ENCODE results near the gene ETV7.
A peak's percentile ranks its signal among the peaks of the same experiment; 100 is the strongest.
"Not testable (repeated sequence)": the region's sequence is repeated elsewhere in the genome, so short reads cannot be mapped to it uniquely, and the experiment has no call there.

Gene ETV7
- long read RNA-seq, donor 1, result 0 reads
- long read RNA-seq, donor 2, result 0 reads
- long read RNA-seq, donor 3, result 0 reads
- long read RNA-seq, donor 4, result 0 reads
- long read RNA-seq, donor 5, result 0 reads
- long read RNA-seq, donor 6, result 0 reads
- long read RNA-seq, donor 7, result 0 reads
- long read RNA-seq, donor 8, result 0 reads

DNA sequence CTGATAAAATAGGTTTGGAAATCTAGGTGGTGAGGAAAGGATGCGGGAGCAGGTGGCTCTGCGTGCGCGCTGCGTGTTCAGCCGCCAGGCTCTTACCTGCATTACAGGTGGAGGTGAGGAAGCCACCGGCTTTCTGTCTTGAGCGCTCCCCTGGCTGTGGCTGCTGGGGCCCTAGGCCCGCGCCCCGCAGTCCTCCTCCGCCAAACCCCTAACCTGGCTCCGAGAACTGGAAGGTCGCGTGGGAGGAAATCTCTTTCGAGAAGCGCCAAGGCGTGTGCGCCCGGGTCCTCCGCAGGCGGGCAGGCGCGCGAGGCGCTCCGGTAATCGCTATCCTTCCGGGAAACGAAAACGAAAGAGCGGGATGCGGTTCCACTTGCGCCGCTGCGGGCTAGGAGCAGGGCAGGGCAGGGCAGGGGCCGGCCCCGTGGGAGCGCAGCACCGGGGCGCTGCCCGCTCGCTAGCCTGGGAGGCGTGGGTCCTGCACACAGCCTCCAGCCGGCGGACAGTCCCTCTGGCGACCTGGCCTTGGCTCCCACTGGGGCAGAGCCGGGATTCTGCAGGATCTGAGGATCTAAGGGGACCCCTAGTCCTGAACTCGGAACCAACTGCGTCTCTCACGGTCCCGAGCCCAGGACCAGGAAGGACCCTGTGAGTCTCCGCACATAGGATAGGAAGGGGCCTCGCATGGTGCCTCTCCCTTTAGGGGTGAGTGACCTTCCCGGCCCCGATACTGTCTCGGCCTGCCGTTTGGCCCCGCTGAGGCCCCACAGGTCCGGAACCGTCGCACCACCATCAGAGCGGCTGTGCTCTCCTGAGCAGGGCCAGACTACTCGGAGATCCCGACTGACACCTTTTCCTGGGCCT lies at the start of gene ETV7:
Gene ETV7 (minus strand): TSS at position 230 of the 864 bp plus-strand sequence. CDS start 128 bp downstream, at position 102.
- peak; percentile 61 for DNase-seq

DNA sequence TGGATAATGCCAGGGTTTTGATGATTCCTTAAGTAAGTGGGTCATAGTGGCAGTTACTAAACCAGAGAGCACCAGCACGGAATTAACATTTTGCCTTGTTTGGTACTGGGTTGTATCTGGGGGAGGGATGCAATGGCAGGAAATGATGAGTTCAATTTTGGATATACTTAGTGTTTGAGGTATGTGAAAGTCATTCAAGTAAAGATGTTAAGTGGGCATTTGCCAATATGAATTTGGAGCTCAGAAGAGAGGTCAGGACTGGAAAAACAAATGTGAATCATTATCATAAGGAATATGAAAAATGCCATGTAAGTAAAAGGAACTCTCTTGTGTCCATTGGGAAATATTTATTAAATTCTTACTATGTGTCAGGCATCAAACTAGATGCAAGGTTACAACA lies 49.0 kb upstream of the ETV7 start:
- DNase-seq, result no peak

DNA sequence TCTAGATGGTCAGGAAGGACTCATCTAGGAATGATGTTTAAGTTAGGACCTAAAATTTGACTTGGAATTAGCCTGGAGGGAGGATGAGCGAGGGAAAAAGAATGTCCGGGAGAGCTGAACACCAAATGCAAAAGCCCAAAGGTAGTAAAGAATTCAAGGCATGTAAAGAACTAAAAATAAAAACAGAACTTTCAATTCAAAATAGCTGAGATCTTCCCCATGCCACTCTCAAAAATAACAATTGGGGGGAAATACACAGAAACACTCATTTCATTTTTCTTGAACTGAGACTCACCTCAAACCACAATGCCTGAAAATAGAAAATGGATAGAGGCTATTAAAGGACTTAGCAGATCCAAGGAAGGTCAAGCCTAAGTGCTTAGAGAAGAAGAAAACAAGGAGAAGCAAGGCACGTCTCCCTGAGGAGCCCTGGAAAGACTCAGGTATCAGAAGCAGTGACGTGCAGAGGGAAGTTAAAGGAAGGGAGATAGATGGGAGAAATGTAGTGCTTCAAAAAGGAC lies 44.7 kb upstream of the ETV7 start:
- no peak for DNase-seq

DNA sequence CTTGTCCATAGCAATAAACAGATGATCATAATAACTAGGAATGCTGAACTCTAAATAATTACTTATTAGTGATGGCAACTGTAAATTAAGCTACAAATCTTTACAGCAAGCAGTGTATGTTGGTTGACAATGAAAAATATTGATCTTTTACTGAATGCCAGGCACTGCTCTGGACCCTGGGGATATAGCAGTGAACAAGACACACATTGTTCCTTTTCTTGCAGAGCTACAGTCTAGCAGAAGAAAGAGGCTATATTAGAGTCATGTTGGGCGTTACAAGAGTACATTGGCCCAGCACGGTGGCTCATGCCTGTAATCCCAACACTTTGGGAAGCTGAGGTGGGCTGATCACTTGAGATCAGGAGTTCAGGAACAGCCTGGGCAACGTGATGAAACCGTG lies 43.7 kb upstream of the ETV7 start:
- no peak for DNase-seq

DNA sequence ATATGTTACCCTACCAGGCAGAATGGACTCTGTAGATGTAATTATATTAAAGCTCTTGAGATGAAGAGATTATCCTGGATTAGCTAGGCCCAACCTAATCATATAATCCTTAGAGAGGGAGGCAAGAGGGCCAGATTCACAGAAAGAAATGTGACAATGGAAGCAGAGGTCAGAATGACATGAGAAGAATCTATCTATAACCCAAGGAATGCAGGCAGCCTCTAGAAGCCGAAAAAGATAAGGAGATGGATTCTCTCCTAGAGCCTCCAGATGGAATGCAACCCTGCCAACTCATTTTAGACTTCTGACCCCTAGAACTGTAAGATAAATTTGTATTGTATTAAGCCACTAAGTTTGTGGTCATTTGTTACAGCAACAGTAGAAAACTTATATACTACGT lies 42.9 kb upstream of the ETV7 start:
- no peak for DNase-seq

DNA sequence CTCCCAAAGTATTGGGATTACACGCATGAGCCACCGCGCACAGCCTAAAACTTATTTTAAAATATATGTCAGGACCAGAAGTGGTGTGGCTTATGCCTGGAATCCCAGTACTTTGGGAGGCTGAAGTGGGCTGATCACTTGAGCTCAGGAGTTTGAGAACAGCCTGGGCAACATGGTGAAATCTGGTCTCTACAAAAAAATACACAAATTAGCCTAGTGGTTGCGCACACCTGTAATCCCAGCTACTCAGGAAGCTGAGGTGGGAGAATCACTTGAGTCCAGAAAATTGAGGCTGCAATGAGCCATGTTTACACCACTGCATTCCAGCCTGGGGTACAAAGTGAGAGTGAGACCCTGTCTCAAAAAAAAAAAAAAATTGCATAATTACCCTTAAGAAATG lies 41.4 kb upstream of the ETV7 start:
- no peak for DNase-seq

DNA sequence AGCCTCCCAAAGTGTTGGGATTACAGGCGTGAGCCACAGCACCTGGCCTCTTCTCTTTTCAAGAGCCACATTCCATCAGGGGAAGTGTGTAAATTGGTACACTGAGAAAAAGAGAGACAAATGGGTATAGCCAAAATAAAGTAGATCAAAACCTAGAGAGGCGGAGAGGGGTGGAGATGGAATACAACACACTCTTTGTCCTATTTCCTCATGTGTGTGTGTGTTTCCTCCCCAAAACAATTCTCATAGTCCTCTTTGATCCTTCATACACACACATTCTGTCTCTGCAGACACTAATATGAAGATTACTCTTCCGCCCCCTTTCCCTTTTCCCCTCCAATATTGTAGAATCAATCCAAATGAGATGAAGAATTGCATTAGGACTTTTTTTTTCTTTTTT lies 39.2 kb upstream of the ETV7 start:
- no peak for DNase-seq

DNA sequence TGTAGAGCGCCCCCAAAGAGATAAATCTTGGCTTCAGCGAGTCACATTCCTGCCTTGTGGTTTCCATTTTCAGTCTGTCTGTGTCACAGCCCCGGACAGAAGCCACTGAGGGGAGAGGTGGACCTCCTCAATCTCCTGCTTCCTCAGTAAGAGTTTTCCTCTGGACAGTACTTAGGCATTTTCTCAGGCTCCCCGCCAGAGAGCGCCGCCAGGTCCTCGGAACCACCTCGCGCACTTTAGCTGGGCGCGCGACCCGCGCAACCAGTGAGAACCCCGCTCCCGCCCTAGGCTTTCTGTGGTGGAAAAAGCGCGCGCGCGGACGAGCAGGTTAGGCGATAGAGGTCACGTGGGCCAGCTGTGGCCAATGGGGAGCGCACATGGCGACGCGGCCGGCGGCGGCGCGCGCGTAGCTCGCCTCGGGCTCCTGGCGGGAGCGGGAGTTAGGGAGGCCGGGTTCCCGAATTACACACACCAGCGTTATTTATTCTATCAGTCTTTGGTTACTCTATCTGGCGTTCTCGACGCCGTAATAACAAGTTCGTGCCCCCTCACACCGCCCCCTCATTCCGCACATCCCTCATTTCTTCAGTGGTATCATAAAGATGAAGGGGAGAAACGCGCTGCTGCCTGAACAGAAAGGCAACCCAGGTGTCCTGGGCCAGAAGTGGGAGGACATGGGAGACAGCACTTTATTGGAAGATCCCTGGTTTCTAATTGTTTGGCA lies 35.8 kb upstream of the ETV7 start:
- peak; percentile 91 for DNase-seq

DNA sequence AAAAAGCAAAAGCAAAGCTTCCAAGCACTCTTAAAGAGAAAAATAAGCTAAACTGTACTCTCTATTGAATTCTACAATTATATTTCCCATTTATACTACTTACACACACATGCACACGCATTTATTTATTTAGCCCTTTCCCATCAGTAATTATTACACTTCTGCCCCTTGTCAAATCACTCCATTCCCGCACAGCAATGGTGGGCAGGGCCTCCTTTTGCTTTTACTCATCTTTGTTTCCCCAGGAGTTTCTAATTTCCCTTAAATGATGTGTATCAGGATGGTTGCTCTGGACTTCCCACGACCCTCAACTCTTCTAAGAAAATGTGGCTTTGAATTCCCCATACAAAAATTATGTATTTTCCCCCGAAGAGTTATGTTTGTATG lies 35.2 kb upstream of the ETV7 start:
- no peak for DNase-seq

DNA sequence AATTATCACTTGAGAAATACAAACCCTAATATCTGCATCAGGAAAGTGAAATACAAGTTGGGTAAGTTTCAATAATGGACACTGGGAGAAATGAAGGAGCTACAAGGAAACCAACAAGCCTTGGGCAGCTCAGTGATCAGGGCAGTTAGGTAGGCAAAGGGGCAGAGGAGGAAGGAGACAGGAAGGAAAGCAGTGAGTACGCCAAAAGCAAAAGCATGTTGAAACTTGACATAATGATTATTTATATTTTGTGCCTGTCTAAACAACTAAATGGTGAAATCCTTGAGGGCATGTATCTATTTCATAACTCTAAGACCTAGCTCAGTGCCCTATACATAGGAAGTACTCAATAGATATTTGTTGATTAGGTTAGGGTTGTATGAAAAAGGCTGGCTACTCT lies 31.8 kb upstream of the ETV7 start:
- no peak for DNase-seq

DNA sequence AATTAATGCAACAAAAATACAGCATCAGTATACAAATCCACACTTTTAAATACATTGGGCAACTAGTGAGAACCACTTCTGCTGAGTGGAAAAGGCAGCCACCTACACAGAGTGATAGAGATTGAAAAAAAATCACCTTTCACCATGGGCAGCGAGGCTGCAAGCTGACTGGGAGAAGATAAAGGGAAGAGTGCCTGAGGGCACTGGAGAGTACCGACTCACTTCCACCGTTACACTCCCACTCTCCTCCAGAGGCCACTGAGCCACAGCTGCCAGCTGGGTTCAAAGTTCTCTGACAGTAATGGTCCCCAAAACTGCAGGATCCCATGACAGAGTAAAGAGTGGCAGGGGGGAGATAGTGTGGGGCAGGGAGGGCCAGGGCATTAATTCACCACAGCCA lies 31.1 kb upstream of the ETV7 start:
- no peak for DNase-seq

DNA sequence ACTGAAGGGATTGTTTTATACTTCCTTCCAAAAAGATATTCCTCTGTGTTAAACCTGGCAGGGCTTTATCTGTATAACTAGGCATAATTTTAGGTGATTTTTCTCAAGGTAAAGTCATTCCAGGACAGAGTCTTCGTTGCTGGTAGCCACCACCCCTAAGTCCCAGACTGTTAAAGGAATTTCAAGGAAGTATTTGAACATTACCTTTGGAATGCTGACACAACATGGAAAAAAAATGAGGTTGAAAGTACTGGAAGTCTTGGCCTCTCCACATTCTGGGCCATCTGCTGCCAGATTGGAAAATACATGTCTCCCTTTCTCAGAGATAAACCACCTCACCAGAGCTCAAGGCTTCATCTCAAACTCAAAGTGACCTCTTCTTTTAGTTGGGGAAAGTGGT lies 27.0 kb upstream of the ETV7 start:
- DNase-seq, result no peak

DNA sequence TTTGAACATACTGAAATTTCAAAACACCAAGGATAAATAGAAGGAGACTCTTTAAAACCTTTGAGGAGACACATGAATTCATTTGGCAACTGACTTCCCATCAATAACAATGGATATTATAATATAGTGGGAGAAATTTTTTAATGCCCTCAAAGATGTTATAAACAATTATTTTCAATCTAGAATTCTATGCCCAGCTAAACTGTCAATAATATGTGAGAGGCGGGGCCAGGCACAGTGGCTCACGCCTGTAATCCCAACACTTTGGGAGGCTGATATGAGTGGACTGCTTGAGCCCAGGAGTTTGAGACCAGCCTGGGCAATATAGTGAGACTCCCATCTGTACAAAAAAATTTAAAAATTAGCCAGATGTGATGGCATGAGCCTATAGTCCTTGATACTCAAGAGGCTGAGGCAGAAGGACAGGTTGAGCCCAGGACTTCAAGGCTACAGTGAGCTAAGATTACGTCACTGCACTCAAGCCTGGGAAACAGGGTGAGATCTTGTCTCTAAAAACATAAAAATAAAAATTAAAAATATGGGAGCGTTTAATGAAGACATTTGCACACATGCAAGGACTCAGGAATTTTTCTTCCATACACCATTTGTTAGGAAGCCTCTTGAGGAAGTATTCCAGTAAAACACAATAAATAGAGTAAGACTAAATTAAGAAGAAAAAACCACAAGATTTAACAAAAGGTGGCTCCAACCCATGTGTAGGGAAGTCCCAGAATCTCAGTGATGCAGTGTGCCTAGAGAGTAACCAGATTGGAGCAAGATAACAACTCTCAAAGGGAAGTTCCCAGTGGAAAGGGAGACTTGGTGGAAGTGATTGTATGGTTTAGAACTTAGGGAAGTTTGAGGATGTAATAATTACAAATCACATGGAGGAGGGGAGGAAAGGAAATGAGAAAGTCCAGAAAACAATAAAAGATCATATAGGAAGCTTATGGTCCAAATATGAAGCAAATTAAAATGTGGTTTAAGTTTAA lies 26.3 kb upstream of the ETV7 start:
- no peak for DNase-seq

DNA sequence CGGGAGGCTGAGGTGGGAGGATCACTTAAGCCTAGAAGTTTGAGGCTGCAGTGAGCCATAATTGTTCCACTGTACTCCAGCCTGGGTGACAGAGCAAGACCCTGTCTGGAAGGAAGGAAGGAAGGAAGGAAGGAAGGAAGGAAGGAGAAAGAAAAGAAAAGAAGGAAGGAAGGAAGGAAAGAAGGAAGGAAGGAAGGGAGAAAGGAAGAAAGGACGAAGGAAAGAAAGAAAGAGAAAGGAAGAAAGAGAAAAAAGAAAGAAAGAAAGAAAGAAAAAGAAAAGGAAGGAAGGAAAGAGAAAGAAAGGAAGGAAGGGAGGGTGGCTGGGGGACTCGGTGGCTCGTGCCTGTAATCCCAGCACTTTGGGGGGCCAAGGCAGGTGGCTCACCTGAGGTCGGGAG lies 22.2 kb upstream of the ETV7 start:
- not testable (repeated sequence) for DNase-seq

DNA sequence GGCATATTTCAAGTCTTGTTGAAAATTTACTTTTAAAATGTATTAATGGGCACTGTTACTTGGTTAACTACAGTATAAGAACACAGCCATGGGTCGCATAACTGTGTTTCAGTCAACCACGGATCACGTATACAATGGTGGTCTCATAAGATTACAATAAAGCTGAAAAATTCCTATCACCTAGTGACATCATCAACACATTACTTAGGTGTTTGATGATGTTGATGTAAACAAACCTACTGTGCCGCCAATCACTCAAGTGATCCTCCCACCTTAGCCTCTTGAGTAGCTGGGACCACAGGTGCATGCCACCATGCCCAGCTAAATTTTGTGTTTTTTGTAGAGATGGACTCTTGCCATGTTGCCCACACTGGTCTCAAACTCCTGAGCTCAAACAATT lies 16.7 kb upstream of the ETV7 start:
- DNase-seq, result no peak

DNA sequence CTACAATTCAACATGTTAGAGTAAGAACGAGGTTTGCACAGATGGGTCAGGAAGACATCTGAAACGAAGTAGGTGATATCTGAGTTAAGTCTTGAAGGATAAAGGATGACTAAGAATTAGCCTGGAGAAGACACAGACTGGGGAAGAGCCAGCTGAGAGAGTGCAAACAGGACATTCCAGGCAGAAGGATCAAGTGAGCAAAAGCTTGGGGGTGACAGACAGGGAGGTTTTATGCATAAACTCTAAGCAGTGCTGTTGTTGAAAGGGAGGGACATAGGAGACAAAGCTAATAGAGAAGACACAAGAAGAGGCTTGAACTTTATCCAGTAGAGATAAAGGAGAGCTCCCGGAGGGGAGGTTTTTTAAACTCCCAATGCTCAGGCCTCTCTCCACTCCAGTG lies 15.0 kb upstream of the ETV7 start:
- DNase-seq, result no peak

DNA sequence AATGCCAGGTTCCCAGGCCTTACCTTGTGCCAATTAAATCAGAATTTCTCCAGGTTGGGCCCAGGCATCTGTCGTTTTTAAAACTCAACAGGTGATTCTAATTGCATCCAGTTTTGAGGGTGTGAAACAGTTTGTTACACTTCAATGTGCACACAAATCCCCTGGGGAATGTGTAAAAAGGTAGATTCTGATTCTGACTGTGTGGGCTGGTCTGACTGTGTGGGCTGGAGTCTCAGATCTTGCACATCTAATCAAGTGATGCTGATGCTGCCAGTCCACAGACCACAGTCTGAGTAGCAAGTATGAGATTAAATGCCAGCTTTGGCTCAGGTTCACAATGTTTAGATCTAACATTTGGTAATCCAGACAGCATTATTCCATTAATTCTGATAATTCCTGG lies 12.5 kb upstream of the ETV7 start:
- no peak for DNase-seq

DNA sequence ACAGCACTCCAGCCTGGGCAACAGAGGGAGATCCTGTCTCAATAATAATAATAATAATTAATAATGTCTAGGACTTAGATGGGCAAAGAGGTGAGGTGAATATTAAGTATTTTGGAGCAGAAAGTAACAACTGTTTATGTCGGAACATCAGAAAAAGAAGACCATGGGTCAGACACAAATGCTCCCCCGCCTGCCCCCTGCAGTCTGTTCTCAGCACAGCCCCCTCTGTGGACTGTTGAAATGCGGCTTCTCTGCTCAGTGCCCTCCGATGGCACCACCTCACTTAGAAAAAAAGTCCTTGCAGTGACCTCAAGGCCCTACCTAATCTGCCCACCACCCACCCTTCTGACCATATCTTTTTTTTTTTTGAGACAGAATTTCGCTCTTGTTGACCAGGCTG lies 5.2 kb upstream of the ETV7 start:
- no peak for DNase-seq

DNA sequence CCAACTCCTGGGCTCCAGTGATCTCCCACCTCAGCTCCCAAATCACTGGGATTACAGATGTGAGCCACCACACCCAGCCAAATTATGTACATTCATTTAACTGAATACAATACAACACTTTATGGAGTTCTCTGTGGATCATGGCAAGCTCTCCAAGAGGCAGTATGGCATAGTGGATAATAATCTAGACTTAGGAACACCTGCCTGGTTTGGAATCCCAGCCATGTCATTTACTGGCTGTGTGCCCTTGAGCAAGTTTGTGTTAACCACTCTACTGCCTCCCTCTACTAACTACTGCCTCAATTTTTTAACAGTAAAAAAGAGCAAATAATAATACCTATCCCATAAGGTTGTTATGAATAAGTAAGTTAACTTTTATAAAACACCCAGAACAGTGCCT lies 1.9 kb upstream of the ETV7 start:
- DNase-seq, result no peak

DNA sequence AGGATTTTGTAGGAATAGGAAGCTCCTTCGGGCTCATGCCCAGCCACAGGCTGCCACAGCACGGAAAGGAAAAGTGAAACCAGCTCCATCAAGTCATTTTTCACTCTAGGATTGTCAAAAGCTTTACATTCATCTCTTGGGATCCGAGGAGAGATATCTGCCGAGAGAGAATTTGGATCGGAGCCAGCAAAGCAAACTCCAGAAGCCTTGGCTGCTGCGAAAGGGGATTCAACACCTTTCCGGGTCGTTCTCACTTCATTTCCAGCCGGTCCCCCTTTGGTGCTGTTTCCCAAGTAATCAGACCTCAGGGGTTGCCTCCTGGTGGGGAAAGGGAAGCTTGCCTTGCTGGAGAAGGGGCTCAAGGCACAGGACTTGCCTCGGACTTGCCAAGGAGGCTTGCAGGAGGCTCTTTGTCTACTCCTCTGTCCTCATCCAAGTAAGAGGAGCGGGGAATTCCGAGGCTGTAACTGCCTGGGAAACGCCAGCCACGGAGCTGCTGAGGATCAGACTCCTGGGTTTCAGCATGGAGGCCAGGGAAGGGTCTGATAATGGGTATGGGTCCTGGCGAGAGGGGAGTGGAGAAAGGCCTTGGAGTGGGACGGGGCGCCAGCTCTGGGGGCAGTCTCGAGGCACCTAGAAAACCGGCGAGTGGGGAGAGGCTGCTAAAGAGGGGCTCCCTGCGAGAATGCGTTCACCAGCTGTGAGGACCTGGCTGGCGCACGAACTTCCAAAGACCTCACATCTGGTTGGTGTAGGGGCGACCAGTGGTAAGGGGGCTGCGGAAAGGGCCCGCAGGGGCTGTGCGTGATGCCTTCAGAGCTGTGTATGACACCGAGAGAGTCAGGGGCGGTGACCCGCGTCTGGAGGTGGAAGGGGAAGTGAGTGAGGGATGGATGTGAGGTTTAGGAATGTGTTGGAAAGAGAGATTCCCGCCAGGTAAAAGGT lies 702 bp downstream of the ETV7 start:
- DNase-seq, result peak; percentile 62

DNA sequence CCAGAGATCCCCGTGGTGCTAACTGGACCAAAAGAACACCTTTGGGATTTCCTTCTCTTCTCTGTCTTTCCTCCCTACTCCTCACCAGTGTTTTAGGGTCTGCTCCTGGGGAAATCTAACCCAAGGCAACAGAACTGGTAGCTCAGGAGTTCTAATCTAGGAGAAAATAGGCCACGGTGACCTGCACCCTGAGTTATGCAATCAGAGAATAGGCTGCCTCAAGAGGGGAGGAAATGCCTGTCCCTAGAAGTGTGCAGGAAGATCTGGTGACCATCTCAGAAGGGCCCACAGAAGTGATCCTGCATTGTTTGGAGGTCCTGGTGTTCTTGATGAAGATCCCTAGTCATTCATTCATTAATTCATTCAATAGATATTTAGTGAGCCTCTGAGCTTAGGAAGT lies 3.4 kb downstream of the ETV7 start:
- DNase-seq, result no peak

Data from right kidney (tissue), 9 donors.